HG03135 (cell line): ENCODE results near the gene ANKRD13B.
"Not testable (repeated sequence)": the region's sequence is repeated elsewhere in the genome, so short reads cannot be mapped to it uniquely, and the experiment has no call there.

Source experiments
- ATAC-seq: cut with Tn5 transposase; IDR thresholded peaks from one replicate; pipeline ENCODE4 v1.9.1; 2021; ENCODE audit warnings: mild to moderate bottlenecking, moderate library complexity; ENCODE audit not compliant: unreplicated experiment

The ANKRD13B gene

DNA sequence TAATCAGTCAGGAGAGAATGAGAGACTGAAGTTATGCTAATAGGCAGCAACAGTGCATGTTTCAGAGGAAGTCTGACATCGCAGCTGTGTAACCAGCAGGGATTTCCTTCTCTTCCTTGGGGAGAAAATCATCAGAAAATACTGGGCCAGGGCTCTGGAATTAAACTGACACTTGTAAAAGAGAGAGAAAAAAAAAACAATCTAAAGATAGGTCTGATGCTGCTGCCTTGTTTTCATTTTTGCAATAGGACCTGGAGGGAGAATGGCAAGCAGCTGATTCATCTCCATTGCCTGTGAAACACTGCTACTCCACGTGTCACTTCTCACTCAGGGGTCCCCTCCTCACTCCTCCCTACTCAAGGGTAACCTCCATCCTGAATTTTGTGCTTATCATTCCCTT is 47.5 kb downstream of the ANKRD13B start:
- no peak for ATAC-seq

GRCh38 chr17:29640981-29641642 is 48.2 kb downstream of the ANKRD13B start:
- ATAC-seq: no peak

GRCh38 chr17:29642171-29642611 is 49.3 kb downstream of the ANKRD13B start:
- ATAC-seq: no peak

- ATAC-seq: no peak
Measured at GRCh38 chr17:29643817-29644160, 50.9 kb downstream of the ANKRD13B start.

- no peak for ATAC-seq
Measured at GRCh38 chr17:29645515-29646051, 52.7 kb downstream of the ANKRD13B start.

- no peak for ATAC-seq
Measured at GRCh38 chr17:29648005-29648404, 55.1 kb downstream of the ANKRD13B start.

GRCh38 chr17:29649359-29649758 is 56.4 kb downstream of the ANKRD13B start:
- ATAC-seq: no peak

GRCh38 chr17:29650396-29650795 is 57.5 kb downstream of the ANKRD13B start:
- ATAC-seq: no peak

GRCh38 chr17:29651913-29652312 is 59.0 kb downstream of the ANKRD13B start:
- ATAC-seq: not testable (repeated sequence)

DNA sequence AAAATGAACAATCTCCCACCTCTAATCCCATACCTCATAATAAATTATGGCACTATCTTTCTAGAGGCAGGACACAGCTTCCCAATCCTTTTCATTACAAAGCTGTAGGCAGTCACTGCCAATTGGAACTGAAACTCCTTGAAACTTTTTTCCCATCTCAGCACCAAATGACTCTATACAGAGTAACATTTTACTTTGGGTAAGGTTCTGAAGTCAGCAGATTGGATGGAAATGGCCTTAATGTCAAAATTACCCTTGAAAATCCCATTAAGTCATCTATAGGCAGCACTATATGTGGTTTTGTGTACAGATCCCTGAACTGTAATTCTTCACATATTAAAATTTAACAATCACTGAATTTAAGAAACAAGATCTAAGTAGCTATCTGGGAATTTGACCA is 60.0 kb downstream of the ANKRD13B start:
- no peak for ATAC-seq

- no peak for ATAC-seq
Measured at GRCh38 chr17:29653995-29654714, 61.2 kb downstream of the ANKRD13B start.

- no peak for ATAC-seq
Measured at GRCh38 chr17:29655323-29655722, 62.4 kb downstream of the ANKRD13B start.

DNA sequence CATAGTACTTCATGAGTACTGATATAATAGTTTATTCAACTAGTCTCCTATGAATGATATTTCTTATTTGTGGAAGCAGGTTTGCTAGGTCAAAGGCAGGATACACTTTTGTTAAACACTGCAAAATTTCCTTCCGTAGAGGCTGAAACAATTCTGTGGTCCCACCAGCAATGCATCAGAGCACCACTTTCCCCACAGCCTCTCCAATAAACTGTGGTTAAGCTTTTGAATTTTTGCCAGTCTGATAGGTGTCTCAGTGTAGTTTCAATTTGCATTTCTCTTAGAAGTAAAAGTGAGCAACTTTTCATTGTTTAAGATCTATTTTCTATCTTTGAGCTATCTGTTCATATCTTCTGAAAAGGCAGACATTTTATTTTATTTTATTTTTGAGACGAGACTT is 66.2 kb downstream of the ANKRD13B start:
- ATAC-seq: no peak

DNA sequence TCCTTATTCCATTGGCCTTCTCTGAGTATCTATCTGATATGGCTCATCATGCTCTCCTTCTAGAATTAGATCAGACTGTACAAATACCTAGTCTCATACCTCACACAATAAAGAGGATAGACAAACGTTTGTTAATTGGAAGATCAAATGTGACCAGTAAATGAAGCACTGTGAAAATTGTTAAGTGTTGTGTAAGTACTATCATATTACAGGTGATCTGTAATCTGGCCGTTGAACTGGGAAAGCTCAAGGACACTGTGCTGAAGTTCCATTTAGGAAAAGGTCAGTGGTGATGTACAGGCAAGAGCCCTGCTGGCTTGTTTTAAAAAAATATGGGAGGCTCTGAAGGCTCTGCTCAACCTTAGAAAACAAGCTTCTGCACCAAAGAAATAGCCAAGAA is 68.3 kb downstream of the ANKRD13B start:
- ATAC-seq: no peak

DNA sequence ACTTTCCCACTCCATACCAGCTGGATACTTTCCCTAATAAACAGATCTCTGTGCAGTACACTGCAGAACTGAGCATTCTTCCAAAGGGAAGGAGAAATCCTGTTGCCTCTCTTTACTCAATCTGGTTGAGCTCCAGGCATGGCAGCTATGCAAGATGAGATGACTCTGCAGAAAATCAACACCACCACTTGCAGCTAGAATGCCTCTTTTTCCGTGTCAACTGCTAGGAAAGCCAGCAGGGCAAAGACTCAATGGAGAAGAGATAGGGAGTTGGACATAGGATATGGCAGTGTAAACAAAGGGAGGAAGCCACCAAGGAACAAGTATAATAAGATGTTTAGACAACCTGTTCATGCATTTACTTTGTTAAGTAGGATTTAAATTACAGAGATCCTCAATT is 70.2 kb downstream of the ANKRD13B start:
- no peak for ATAC-seq
